HL-60 (cell line): ENCODE results near the gene DENND11.

Source experiments
- DNase-seq, 2 experiments: peaks; one replicate each; pipeline ENCODE4 v3.0.0-alpha.2; 2010 to 2020; ENCODE audit warnings: low read depth in 1 of 2, low spot score in 1 of 2
- H3K27ac ChIP-seq: fragments of 250-450 bp; sonication (Bioruptor Pico); replicated peaks from 2 replicates; pipeline ENCODE4 v1.5.1; 2020; ENCODE audit warnings: mild to moderate bottlenecking, moderate library complexity
- H3K27me3 ChIP-seq: fragments of 250-450 bp; sonication (Bioruptor Pico); 2 replicates; pipeline ENCODE4 v1.5.1; 2021; ENCODE audit warnings: mild to moderate bottlenecking, moderate library complexity; ENCODE audit not compliant: insufficient read depth, poor library complexity, severe bottlenecking
- H3K4me3 ChIP-seq: replicated peaks from 2 replicates; pipeline ENCODE4 v1.5.1; 2011; ENCODE audit warnings: mild to moderate bottlenecking, control low read depth, low read length; ENCODE audit not compliant: insufficient read depth
- CTCF ChIP-seq: IDR thresholded peaks from one replicate; pipeline ENCODE4 v1.5.1; 2011; ENCODE audit warnings: low read length, control low read depth, inconsistent platforms; ENCODE audit not compliant: insufficient read depth
- GABPA ChIP-seq: IDR thresholded peaks from 2 replicates; pipeline ENCODE4 v1.6.1; 2012; ENCODE audit warnings: low read depth
- POLR2AphosphoS5 ChIP-seq: IDR thresholded peaks from 2 replicates; pipeline ENCODE4 v1.6.1; 2012; ENCODE audit warnings: low read depth
- REST ChIP-seq: IDR thresholded peaks from 2 replicates; pipeline ENCODE4 v1.6.1; 2012; ENCODE audit warnings: low read depth; ENCODE audit not compliant: insufficient replicate concordance
- SPI1 ChIP-seq: IDR thresholded peaks from 2 replicates; pipeline ENCODE4 v1.6.1; 2012; ENCODE audit warnings: low read depth, mild to moderate bottlenecking, borderline replicate concordance

DENND11 gene

GRCh38 chr7:141702892-141703291 lies 926 bp upstream of the DENND11 start:
- no peak for TF ChIP-seq REST
- no peak for TF ChIP-seq GABPA
- TF ChIP-seq POLR2AphosphoS5 = no peak
- no peak for TF ChIP-seq CTCF
- TF ChIP-seq SPI1 = no peak
- no peak overlapping the region for H3K4me3 ChIP-seq
- no peak for DNase-seq
- H3K27me3 ChIP-seq = peaks cover 4% of the 10 kb centered on the region
- H3K27ac ChIP-seq = no peak overlapping the region

GRCh38 chr7:141701489-141702046 lies 398 bp downstream of the DENND11 start:
- no peak for TF ChIP-seq POLR2AphosphoS5
- no peak for TF ChIP-seq GABPA
- TF ChIP-seq CTCF = no peak
- TF ChIP-seq SPI1 = no peak
- TF ChIP-seq REST = no peak
- no peak overlapping the region for H3K27ac ChIP-seq
- H3K4me3 ChIP-seq = peak overlapping the region; percentile 45
- H3K27me3 ChIP-seq = peaks cover 4% of the 10 kb centered on the region
- DNase-seq = peak in 1 of 2 experiments; percentile 29

GRCh38 chr7:141700848-141701371 lies 1.1 kb downstream of the DENND11 start:
- no peak overlapping the region for H3K27ac ChIP-seq
- TF ChIP-seq GABPA = no peak
- TF ChIP-seq REST = no peak
- no peak for TF ChIP-seq SPI1
- no peak for TF ChIP-seq POLR2AphosphoS5
- no peak for TF ChIP-seq CTCF
- H3K27me3 ChIP-seq = peaks cover 4% of the 10 kb centered on the region
- no peak overlapping the region for H3K4me3 ChIP-seq
- DNase-seq = no peak
